Activated CD8-positive, alpha-beta memory T cell treated with anti-CD3 and anti-CD28 coated beads, Interleukin-2, amount 50 U/mL, for 4 hours (primary cell): Measurements from ENCODE around the gene TAOK3.
"Not testable (repeated sequence)": the region's sequence is repeated elsewhere in the genome, so short reads cannot be mapped to it uniquely, and the experiment has no call there.

Experiments used
- DNase-seq: peaks from one replicate; pipeline ENCODE4 v3.0.0-alpha.2; 2020

Gene TAOK3

GRCh38 chr12:118288174-118288573 lies 84.5 kb downstream of the TAOK3 start:
- no peak for DNase-seq

GRCh38 chr12:118287728-118288127 lies 85.0 kb downstream of the TAOK3 start:
- no peak for DNase-seq

- DNase-seq: no peak
Observed at GRCh38 chr12:118282767-118283166, 89.9 kb downstream of the TAOK3 start.

- not testable (repeated sequence) for DNase-seq
Observed at GRCh38 chr12:118278288-118278687, 94.4 kb downstream of the TAOK3 start.

GRCh38 chr12:118274066-118274465 lies 98.6 kb downstream of the TAOK3 start:
- no peak for DNase-seq

GRCh38 chr12:118271770-118272417 lies 100.8 kb downstream of the TAOK3 start:
- no peak for DNase-seq

- no peak for DNase-seq
Observed at GRCh38 chr12:118271183-118271582, 101.5 kb downstream of the TAOK3 start.

- DNase-seq: no peak
Observed at GRCh38 chr12:118269806-118270205, 102.9 kb downstream of the TAOK3 start.

- DNase-seq: no peak
Observed at GRCh38 chr12:118259079-118259478, 113.6 kb downstream of the TAOK3 start.

GRCh38 chr12:118256352-118256751 lies 116.4 kb downstream of the TAOK3 start:
- no peak for DNase-seq

- DNase-seq: no peak
Observed at GRCh38 chr12:118249547-118249946, 123.2 kb downstream of the TAOK3 start.

- DNase-seq: not testable (repeated sequence)
Observed at GRCh38 chr12:118245886-118246285, 126.8 kb downstream of the TAOK3 start.

GRCh38 chr12:118238888-118239287 lies 133.8 kb downstream of the TAOK3 start:
- no peak for DNase-seq

- DNase-seq: no peak
Observed at GRCh38 chr12:118237908-118238307, 134.8 kb downstream of the TAOK3 start.

- DNase-seq: no peak
Observed at GRCh38 chr12:118237052-118237665, 135.5 kb downstream of the TAOK3 start.

GRCh38 chr12:118220702-118221101 lies 152.0 kb downstream of the TAOK3 start:
- DNase-seq: no peak

- DNase-seq: no peak
Observed at GRCh38 chr12:118219772-118220171, 152.9 kb downstream of the TAOK3 start.

- no peak for DNase-seq
Observed at GRCh38 chr12:118219106-118219505, 153.6 kb downstream of the TAOK3 start.

GRCh38 chr12:118213452-118213851 lies 159.3 kb downstream of the TAOK3 start:
- no peak for DNase-seq

GRCh38 chr12:118212606-118213005 lies 160.1 kb downstream of the TAOK3 start:
- DNase-seq: no peak

- DNase-seq: no peak
Observed at GRCh38 chr12:118206107-118206412, 166.6 kb downstream of the TAOK3 start.

GRCh38 chr12:118193958-118194357 lies 178.7 kb downstream of the TAOK3 start:
- no peak for DNase-seq

- DNase-seq: no peak
Observed at GRCh38 chr12:118193477-118193876, 179.2 kb downstream of the TAOK3 start.

- no peak for DNase-seq
Observed at GRCh38 chr12:118190266-118190665, 182.4 kb downstream of the TAOK3 start.

- no peak for DNase-seq
Observed at GRCh38 chr12:118189741-118190191, 182.9 kb downstream of the TAOK3 start.
